HG03442 (cell line): ENCODE measurements around the gene SHISAL2B.
"Not testable (repeated sequence)": the region's sequence is repeated elsewhere in the genome, so short reads cannot be mapped to it uniquely, and the experiment has no call there.

Experiments used
- ATAC-seq: cut with Tn5 transposase; IDR thresholded peaks from one replicate; pipeline ENCODE4 v1.9.1; 2021; ENCODE audit warnings: mild to moderate bottlenecking, moderate library complexity; ENCODE audit not compliant: unreplicated experiment

The SHISAL2B gene

DNA sequence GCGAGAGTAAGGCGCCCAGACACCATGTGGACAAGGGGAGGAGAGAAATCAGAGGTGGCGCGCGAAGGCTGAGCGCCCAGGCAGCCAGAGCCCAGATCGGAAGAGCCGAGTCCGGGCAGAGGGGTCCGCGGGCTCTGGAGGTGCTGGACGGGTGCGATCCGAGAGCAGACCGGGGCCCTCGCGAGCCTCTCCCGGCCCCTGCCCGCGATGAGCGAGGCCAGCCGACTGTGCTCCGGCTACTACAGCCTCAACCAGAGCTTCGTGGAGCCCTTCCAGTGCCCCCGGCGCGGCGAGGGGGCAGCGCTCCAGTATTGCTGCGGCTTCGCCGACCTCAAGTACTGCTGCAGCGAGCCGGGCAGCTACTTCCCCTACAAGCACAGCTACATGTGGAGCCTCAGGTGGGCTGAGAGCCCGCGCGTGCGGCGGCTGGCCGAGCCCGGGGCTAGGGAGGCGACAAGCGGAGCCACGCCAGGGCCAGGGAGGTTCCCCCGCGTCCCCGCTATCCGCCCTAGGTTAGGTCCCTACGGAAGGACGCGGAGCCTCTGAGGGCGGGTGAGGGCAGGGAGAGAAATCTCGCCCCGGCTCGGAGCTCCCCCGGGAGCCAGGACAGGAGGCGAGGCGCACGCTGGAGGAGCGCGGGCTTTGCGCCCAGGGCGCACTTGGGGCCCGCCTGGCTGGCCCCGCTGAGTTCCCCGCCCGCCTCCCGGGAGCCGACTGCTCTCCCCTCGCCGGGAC is at the start of gene SHISAL2B:
SHISAL2B (plus strand) TSS at position 87 of the 735 bp plus-strand sequence; CDS start at position 208, 121 bp downstream.
- ATAC-seq = peak; percentile 43

- ATAC-seq = no peak
These were observed 45.5 kb upstream of the SHISAL2B start for GRCh38 chr5:64644831-64645230.

GRCh38 chr5:64646169-64646568 is 44.1 kb upstream of the SHISAL2B start:
- no peak for ATAC-seq

DNA sequence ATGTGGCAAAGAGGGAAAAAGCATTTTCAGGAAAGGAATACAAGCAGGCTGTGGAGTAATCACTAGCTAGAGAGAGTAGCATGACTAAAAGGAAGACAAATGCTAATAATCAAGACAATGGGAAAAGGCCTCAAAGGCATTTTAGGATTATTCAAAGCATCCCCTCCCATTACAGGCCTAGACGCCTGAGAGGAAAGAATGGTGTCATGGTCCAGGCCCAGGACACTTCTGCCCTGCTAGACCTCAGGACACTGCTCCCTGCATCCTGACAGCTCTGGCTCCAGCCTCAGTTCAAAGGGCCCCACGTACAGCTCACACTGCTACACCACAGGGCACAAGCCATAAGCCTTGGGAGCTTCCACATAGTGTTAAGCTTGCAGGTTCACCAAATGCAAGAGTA is 40.8 kb upstream of the SHISAL2B start:
- no peak for ATAC-seq

DNA sequence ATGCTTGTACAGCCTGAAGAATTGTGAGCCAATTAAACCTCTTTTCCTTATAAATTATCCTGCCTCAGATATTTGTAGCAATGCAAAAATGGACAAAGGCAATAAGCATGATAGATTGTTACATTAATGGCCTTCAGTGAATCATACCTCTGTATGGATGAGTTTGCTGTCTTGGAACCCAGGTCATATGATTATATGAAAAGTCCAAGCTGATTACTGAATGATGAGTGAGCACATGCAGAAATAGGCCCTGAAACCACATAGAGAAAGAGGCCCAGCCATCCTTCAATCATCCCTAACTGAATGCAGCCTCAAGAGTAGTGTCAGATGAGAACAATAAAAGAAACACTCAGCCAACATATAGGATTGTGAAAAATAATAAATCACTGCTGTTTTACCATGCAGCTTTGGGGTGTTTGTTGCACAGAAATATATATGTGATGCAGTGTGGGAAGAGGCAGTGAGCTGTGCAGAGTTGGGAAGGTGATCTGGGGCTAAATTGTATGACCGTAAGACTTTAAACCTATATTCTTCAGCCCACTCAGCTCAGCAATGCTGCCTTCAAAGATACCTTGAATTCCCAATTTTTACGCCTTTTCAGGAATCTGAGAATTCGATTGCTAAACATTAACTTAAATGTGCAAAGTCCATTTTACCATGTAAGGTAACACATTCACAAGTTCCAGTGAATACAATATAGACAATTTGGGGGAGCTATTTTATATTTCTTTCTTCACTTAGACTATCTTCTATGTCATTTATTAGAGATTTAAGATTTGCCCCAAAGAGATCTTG is 36.3 kb upstream of the SHISAL2B start:
- ATAC-seq = no peak

GRCh38 chr5:64654561-64654938 is 35.8 kb upstream of the SHISAL2B start:
- ATAC-seq = no peak

GRCh38 chr5:64655596-64655995 is 34.7 kb upstream of the SHISAL2B start:
- ATAC-seq = no peak

- ATAC-seq = no peak
These were observed 31.0 kb upstream of the SHISAL2B start for GRCh38 chr5:64659289-64659688.

- ATAC-seq = not testable (repeated sequence)
These were observed 27.1 kb upstream of the SHISAL2B start for GRCh38 chr5:64663181-64663580.

DNA sequence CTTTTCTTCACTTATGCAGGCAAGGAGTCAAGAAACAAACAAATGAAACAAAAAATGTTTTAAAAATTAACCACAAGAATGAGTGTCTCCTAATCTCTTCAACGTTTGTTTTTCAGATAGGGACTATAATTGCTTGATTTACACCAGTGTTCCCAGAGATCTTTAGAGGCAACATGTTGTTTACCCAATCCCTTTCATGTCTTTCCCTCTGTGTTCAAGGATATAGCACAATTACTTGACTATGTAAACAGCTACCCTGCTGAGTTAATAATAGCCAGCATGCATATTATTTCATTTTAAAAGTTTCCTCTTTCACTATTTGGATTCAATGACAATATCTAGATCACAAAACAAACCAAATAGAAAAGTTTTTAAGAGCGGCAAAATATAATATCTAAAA is 25.1 kb upstream of the SHISAL2B start:
- no peak for ATAC-seq

GRCh38 chr5:64666078-64666477 is 24.2 kb upstream of the SHISAL2B start:
- ATAC-seq = no peak

DNA sequence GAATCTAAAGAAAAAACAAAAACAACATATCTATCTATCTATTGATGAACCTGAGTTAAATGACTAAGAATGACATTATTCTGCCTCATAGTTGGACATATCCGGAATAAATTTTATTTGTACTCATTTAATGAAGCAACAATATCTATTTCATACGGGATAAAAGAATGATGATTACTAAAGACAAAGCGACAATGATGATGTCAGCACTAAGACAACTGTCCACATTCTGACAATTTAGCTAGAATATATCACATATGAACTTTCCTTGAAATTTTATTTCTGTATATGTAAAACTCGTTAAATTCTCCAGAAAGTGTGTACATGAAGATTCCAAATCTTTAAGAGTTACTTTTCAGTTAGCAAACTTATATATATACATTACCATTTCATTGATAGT is 23.2 kb upstream of the SHISAL2B start:
- no peak for ATAC-seq

GRCh38 chr5:64670277-64670676 is 20.0 kb upstream of the SHISAL2B start:
- ATAC-seq = no peak

DNA sequence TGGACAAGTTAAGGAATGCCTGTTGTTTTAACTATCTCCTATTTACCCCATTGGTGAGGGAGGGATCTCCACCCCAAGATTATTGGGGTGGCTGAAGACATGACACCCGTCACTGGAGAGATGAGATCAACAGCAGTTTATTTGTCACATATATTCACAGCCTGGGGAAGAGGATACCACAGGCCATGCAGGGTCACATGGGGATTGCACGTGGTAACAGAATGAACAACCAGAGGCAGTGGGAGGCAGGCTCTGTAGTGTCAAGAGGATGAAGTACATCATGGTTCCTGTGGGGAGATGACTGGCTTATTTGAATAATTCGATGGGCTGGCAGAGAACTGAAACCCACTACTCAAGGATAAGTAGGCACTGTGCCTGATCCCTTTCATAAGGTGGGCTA is 18.6 kb upstream of the SHISAL2B start:
- ATAC-seq = no peak

DNA sequence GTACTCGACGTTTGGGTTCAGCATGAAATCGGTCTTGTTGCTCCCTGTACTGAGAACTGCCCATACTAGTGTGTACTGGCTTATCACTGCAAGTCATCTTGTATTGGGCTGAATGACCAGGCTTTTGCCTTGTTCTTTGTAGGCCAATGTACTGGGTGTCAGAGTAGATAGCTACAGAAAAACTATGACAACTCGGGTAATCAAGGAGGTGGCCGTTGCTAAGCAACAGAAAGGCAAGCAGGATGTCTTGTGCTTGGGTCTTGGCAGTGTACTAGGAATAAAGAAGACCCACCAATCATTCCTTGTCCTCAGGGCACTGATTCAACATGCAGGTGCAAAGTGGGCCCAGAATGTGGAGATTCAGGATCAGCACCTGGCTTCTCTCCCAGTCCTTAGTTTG is 11.9 kb upstream of the SHISAL2B start:
- no peak for ATAC-seq

DNA sequence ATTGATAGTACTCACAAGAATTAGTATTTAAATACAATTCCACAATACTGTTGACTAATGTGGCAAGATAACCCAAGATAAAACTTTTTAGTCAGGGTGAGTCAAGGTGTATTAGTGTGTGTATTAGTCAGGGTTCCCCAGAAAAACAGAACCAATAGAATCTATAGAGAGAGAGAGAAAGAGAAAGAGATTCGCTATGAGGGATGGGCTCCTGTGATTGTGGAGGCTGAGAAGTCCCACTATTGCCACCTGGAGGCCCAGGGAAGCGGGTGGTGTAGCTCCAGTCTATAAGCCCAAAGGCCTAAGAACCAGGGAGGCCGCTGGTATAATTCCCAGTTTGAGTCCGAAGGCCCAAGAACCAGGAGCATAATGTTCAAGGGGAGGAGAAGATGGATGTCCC is 10.0 kb upstream of the SHISAL2B start:
- ATAC-seq = no peak

GRCh38 chr5:64682608-64683007 is 7.7 kb upstream of the SHISAL2B start:
- no peak for ATAC-seq

DNA sequence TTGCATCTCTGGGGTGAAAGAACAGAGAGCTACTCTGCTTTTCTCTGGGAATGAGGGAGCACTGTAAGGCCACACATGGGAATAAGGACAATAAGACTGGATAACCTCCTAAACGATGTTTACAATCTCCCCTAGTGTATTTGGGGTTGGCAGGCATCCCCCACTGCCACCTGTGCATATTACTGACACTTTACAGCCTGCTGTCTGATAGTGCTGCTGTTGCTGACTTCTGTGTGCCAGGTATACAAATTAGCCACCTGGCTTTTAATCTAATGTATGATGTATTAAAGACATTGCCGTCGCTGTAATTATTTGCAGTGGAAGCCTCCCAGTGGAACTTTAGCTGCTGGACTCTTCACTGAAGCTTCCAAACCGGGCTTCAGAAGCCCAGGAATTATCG is 4.4 kb upstream of the SHISAL2B start:
- ATAC-seq = no peak

- ATAC-seq = no peak
These were observed 1.9 kb upstream of the SHISAL2B start for GRCh38 chr5:64688391-64688790.

DNA sequence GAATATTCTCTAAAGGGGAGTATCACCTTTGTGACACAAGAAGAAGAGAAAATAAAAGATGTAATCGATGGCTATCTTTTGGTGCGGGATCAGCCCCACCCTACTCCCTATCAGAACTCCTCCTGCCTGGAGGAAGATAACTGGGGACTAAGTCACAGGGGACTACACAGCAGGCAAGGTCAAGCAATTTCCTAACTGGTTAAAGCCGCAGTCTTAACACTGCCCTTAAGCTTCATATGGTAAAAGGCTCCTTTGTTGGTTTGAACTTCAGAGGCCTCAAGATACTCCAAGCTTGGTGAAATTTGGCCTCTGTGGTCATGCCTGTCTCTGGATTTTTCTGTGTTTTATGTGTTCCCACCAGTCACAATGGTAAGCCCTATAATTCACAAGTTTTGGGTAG is 1.3 kb upstream of the SHISAL2B start:
- ATAC-seq = no peak

- ATAC-seq = no peak
These were observed 243 bp upstream of the SHISAL2B start for GRCh38 chr5:64690104-64690416.

DNA sequence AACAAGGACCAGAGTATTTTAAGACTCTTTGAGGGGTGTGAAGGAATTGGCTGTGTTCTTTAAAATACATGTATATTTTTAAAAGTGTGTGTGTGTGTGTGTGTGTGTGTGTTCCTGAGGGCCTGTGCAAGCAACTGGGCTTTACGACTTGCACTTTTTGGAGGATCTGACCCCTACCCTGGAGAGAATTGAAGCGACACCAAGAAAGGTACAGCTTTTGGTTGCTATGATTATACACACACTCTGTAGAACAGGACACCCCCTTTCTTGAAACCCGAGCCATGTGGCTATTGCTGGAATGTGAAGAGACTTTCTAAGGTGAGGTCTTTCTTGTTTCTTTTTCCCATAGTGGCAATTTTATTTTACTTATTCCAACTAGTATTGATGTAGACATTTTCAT is 988 bp downstream of the SHISAL2B start:
- no peak for ATAC-seq

- no peak for ATAC-seq
These were observed 3.3 kb downstream of the SHISAL2B start for GRCh38 chr5:64693636-64694035.
